HG02759 (cell line): ENCODE measurements around the gene MTHFSD.

ENCODE experiments used
- ATAC-seq: cut with Tn5 transposase; IDR thresholded peaks from one replicate; pipeline ENCODE4 v1.9.1; 2021; ENCODE audit warnings: mild to moderate bottlenecking, moderate library complexity; ENCODE audit not compliant: unreplicated experiment

MTHFSD gene

GRCh38 chr16:86584071-86584685 is 29.1 kb upstream of the MTHFSD start:
- no peak for ATAC-seq

DNA sequence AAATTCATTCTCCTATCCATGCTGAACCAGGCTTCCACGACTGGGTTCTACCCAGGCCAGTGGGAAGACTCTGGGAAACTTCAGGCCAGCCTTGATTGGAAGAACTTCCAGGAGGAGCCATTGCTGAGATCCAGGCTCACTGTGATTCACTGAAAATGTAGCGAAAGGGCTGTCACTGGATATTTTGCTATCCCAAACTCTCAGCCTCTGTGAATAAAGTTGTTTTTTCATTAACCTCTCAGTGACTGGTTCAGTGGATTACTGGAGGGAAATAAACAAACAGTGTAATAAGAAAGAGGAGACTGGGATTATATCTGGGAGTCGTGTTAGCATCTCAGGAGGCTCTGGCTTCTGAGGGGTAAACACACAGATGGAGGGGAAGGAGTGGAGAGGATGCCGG is 26.4 kb upstream of the MTHFSD start:
- no peak for ATAC-seq

DNA sequence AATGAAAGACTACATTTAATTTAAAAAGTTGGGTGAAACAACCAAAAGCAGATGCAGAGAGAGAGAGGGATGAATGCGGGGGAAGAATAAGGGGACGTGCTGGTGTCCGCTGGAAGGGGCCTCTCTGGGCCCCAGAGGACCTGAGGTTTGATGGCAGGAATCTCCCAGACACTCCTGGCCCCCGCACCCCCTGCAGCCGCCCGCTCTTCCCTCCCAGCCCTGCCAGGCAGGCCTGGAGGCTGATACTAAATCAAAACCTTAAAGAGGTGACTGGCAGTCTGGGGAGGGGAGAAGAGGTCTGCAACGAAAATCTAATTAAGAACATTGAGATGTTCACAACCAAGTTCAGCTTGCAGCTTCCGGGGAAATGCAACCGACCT is 25.7 kb upstream of the MTHFSD start:
- no peak for ATAC-seq

DNA sequence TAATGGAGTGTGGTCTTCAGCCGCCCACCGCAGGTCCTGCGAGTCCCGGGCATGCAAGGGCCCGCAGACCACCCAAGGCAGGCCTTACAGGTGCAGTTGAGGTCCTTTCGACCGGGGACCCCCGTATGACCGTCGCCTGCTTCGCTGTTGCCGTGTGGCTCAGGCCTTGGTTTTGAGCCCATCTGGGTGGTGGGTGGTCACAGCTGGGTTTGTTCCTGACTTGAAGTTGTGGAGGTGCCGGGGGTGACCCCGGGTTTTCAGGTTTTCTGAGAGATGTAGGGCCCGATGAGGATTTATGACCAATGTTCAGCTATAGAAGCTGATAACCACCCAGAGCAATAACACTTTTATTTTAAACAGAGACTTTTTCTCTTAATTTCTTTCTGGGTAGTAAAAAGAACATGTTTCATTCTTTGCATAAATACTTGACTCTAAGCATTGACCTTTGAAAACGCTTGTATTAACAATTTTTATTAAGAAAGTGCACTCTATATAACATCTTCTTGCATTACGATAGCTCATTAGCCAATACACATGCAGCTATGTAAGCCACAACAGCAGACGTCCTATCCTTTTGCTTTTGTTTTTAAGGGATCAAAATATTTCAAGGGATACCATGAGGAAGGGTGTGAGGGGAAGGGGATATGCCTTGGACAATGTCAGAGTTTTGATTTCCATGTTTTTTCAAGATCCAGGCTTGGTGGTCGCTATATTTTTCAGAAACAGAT is 25.2 kb upstream of the MTHFSD start:
- no peak for ATAC-seq

DNA sequence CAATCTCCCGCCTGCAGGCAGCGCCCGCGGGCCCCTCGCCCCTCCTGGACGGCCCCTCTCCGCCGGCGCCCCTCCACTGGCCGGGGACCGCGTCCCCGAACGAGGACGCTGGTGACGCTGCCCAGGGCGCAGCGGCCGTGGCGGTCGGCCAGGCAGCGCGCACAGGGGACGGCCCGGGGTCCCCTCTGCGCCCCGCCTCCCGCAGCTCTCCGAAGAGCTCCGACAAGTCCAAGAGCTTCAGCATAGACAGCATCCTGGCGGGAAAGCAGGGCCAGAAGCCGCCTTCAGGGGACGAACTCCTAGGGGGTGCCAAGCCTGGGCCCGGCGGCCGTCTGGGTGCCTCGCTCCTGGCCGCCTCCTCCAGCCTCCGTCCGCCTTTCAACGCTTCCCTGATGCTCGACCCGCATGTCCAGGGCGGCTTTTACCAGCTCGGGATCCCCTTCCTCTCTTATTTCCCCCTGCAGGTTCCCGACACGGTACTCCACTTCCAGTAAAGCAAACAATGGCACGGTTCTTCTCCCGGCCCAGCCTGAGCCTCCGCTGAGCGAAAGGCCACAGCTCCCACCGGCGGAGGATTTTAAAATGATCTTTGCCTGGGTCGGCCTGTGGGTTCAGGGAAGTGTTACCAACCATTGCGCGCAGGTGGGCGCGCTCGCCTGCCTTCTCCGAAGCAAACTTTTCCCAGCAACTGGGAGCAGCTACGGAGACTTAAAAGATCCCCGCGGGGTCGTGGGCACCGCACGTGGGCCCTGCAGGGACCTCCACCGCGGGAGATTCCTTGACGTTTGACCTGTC is 24.4 kb upstream of the MTHFSD start:
- ATAC-seq: no peak

- ATAC-seq: no peak
Observed at GRCh38 chr16:86578611-86579267, 23.7 kb upstream of the MTHFSD start.

GRCh38 chr16:86578061-86578599 is 23.1 kb upstream of the MTHFSD start, which contains the start of gene FOXL1:
TSS of gene FOXL1 (plus strand) at chr16:86578549. CDS start at chr16:86578724, 175 bp downstream.
- no peak for ATAC-seq

GRCh38 chr16:86577314-86577971 is 22.4 kb upstream of the MTHFSD start:
- ATAC-seq: no peak

GRCh38 chr16:86576591-86577313 is 21.7 kb upstream of the MTHFSD start:
- ATAC-seq: no peak

DNA sequence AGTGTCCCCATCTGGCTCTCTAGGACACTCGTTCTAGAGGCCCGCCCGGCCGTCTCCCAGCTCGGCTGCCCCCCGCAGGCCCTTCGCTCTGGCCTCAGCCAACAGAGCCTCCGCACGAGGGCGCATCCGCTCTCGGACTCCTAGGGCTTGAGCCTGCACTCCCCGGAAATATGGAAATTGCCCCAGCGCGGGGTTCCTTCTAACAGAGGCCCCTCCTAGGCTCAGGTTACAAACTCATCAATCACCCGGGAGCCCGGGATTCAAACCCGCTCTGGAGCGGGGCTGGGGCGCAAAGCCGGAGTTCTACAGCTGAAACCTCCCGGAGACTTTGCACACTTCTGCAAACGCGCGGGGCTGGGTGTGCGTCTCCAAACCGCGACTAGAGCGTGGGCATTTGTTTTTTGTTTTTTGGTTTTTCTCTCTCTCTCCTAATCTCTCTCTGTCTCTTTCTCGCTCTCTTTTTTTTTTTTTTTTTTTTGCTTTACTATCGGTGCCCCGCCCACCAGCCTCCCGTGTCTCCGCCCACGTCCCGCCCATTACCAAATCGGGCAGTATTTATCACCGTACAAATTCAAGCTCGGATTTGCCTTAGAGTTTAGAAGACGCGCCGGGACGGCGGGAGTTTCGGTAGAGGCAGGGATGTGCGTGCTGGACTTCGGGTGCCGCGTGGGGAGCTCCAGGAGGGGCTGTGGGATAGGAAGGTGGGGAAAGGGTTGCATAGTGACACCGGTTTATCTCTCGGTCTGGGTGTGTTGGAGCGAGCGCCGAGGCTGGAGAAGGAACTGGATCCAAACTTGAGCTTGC is 20.9 kb upstream of the MTHFSD start:
- no peak for ATAC-seq

DNA sequence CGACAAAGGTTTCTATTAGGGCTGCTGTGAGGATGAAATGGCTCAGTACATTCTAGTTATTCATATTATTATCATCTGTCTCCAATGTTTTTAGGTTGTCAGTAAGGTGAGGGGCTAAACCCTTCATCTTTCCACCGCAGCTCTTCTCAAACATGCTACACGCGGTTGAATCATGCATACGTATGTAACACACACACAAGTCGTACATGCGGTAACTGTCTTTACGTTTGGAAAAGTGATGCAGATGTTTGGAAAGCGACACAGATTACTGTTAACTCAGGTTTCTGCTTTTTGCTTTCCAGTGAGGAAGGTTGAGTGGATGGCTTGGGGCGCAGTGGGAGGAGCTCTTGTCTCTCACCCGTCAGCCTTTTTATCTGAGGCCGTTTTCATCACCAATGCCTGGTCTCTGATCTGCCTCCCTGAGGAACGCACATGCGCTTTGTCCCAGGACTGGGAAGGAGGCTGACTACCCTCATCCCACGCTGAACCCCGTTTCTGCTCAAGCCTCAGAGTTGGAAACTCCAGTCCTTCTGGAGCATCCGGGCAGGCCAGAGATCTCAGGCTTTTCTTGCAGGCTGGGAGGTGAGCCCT is 20.2 kb upstream of the MTHFSD start:
- no peak for ATAC-seq

GRCh38 chr16:86574646-86575045 is 19.6 kb upstream of the MTHFSD start:
- no peak for ATAC-seq

DNA sequence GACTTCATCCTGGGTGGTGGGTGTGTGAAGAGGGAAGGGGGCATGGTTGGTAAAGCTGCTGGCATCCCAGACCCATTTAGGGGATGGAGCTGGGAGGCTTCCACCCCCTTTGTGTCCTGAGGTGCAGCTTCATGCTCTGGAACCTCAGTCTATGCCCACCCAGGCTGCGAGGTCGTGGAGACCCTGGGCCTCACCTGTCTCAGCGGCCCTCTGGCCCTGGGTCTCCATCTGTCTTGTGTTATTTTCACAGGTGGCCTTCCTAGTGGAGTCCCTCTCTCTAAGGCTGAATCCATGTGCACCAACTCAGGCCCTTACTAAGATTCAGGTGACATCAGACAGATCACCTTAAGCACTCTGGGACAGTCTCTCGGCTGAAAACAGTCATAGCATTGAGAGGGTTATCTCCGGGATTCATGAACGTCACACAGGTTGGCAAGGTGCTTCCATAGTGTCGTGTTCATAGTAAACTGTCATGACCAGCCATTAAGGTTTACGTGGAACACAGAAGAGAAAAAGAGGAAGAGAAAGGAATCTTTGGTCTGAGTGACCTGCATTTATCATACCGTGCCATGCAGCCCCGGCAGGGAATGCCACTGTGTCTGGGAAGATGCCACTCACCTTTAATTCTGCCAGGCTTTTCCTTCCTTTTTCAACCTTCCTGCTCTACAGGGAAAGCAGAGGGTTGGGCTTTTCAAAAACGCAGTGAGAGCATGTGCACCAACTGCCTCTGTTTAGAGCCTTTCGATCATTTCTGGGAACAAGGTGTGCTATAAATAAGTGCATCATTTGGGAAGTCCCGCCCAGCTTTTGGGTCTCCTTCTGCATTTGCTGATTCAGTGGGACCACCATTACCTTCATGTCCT is 18.8 kb upstream of the MTHFSD start:
- no peak for ATAC-seq

DNA sequence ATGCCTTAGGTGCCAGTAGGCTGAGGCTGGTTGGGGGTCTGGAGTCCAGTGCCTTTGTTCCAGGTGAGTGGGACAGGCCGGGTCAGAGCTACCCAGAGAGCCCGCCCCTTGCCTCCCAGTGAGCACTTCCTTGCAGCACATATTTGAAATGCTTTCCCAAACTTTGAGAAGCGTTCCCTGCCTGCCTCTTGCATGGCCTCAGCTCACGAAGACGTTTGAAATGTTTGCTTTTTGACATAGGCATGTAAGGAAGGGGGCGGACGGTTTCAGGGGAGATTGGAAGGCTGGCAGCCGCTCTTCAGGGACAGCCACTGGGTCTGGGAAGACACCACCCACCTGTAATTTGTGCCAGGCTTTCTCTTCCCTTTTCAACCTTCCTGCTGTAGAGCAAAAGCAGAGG is 18.2 kb upstream of the MTHFSD start:
- ATAC-seq: no peak

DNA sequence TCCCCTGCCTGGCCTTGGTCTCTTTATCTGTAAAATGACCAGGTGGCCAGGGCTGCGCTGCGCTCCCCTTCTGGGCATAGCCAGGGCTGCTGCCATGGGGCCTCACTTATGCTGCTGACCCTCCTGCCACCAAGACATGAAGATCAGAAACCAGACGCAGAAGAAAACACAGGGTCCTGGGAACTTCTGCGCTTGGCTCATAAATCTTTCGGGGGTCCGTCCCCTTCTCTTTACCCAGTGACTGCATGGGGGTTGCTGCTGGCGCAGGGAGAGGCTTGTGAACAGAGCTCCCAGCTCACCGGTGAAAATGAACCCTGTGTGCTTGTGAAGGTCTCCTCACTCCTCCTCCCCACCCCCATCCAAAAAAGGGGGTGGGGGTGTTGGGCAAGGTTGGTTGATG is 17.6 kb upstream of the MTHFSD start:
- ATAC-seq: no peak

DNA sequence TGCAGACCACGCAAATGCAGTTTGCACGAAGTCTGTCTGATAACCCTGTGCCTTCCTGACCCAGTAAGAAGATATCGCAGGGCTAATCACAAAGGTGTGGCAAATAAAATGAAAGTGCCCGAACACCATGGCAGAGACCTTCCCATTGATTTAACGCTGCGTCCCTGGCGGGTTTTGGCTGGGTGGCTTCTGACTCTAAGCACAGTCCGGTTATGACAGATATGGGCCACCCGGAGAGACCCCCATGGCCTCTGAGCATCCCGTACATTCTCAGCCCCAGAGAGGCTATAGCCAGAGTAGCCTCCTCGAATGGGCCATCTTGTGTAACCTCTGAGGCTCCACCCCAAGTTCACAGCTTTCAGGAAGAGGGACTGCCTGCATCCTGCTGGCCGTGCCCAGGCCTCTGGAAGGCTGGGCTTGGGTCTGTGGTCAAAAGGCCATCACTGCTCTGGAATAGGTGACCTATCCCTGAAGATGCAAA is 17.0 kb upstream of the MTHFSD start:
- ATAC-seq: no peak

DNA sequence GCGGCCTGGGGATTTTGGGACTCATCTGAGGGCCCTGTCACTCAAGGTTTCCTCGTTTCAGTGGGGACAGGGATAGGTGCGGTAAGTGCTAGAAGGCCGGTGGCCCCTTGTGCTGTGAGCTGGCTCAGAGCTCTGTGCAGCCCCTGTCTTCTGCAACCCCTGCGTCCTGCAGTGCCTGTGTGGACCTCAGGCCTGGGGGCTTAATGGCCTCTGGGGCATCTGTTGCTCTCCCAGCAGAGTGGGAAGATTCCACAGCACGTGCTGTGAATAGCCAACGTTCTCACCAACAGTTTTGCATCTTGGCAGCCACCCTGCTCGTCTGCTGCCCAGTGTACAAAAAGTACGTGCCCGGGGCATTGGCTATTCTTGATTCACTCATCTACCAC is 16.5 kb upstream of the MTHFSD start:
- ATAC-seq: no peak
